Dermis lymphatic vessel endothelial cell (primary cell): ENCODE results near the gene USP4. TPM values are rescaled to one million over a fixed set of nuclear protein-coding genes. Genes with fewer than 3 reads are reported as not detected.

Experiments used
- total RNA-seq: library from RNA; depleted of rRNA; stranded (reverse); fragments of >200 nt; gene quantifications from 2 replicates; pipeline ENCODE4 v1.2.1, GENCODE V29; 2014

The USP4 gene
- total RNA-seq: 21.1 and 25.3 TPM in 2 replicates

GRCh38 chr3:49339941-49340800 is at the start of gene USP4:
Gene USP4, minus strand, starts transcription at chr3:49340053. Its CDS starts 29 bp downstream, at chr3:49340024.

GRCh38 chr3:49358217-49358883 is 18.5 kb upstream of the USP4 start, which contains the start of gene GPX1:
Gene GPX1, minus strand, starts transcription at chr3:49358353. Its CDS starts 75 bp downstream, at chr3:49358278.

GRCh38 chr3:49276475-49277382 is 63.1 kb downstream of the USP4 start, which contains the start of gene C3orf62:
Gene C3orf62, minus strand, starts transcription at chr3:49277232. Its CDS starts 360 bp downstream, at chr3:49276872.

Other genes with a start within 250 kb of the USP4 start
- gene QRICH1, start 246.0 kb downstream of the USP4 start, total RNA-seq: 41.9 and 56.0 TPM in 2 replicates
- gene QARS1, start 235.3 kb downstream of the USP4 start, total RNA-seq: 477 and 512 TPM in 2 replicates
- 32.7 and 39.1 TPM in 2 replicates for gene USP19, start 219.2 kb downstream of the USP4 start, total RNA-seq
- gene LAMB2, start 207.0 kb downstream of the USP4 start, total RNA-seq: 689 and 1,344 TPM in 2 replicates
- 16.1 and 16.4 TPM in 2 replicates for gene CCDC71, start 173.7 kb downstream of the USP4 start, total RNA-seq
- 47.6 and 125 TPM in 2 replicates for gene KLHDC8B, start 168.5 kb downstream of the USP4 start, total RNA-seq
- gene C3orf62, start 62.8 kb downstream of the USP4 start, total RNA-seq: 2.4 and 2.8 TPM in 2 replicates
- 462 and 501 TPM in 2 replicates for gene GPX1, start 18.3 kb upstream of the USP4 start, total RNA-seq
- gene RHOA, start 71.9 kb upstream of the USP4 start, total RNA-seq: 602 and 608 TPM in 2 replicates
- gene TCTA, start 72.4 kb upstream of the USP4 start, total RNA-seq: 13.1 and 25.5 TPM in 2 replicates
- gene AMT, start 82.4 kb upstream of the USP4 start, total RNA-seq: 0.09 and 0.43 TPM in 2 replicates
- 4.9 and 6.6 TPM in 2 replicates for gene NICN1, start 89.3 kb upstream of the USP4 start, total RNA-seq
- gene DAG1, start 130.2 kb upstream of the USP4 start, total RNA-seq: 21.1 and 32.3 TPM in 2 replicates
- under 0.01 and 0.09 TPM in 2 replicates for gene BSN, start 214.4 kb upstream of the USP4 start, total RNA-seq